Effector CD4-positive, alpha-beta T cell (primary cell): ENCODE results near the gene CHIT1.
"Not testable (repeated sequence)": the region's sequence is repeated elsewhere in the genome, so short reads cannot be mapped to it uniquely, and the experiment has no call there.

Source experiments
- DNase-seq: peaks from one replicate; pipeline ENCODE4 v3.0.0-alpha.2; 2020
- total RNA-seq: gene quantifications from one replicate; lab custom pipeline; 2026; lab: John Stamatoyannopoulos, UW

Gene CHIT1
- total RNA-seq: 0.94 reads per million

GRCh38 chr1:203229471-203230135 lies at the start of gene CHIT1:
TSS of gene CHIT1 (minus strand) at chr1:203229673. CDS start at chr1:203229636, 37 bp downstream.
- no peak for DNase-seq

DNA sequence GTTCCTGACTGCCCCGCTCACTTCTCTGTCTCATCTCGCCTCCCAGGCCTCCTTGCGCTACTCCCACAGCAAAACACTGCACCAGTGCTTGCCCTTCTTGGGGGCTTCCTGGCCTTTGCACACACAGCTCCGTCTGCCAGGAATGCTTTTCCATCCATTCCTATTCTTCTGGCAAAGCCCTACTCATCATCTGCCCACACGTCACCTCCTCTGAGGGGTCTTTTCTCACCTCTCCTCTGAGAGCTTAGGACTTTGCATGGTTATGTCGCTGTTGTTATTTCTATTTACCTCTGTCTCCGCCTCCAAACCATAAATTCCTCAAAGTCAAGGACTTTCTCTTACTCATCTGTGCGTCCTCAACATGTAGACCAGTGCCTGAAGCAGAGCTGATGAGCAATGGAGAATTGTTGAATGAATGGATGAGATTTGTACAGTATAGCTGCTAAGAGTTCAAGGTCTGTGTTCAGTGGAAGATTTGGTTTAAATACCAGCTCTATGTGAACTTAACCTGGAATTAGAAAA lies 49.5 kb upstream of the CHIT1 start:
- DNase-seq: no peak

GRCh38 chr1:203278082-203278884 lies 48.8 kb upstream of the CHIT1 start:
- DNase-seq: peak; percentile 26

- no peak for DNase-seq
Measured at GRCh38 chr1:203276916-203277545, 47.6 kb upstream of the CHIT1 start.

DNA sequence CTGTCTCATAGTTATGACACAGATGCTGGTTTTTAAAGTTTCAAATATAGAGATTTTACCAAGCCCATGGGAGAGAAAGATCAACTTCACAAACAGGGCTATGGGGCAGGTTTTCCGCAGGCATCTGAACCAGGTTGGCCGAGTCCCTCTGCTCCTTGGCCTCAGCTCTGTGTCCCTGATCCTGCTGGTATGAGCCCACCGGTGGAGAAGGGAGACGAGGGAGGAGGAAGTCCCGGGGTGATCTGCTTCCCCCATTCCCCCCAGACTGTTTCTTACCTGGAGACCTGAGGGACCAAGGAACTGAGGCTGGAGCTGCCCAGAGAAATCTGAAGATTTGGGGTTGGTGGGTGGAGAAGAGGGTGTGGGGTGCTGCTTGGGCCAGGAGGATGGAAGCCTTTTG lies 46.9 kb upstream of the CHIT1 start:
- DNase-seq: no peak

DNA sequence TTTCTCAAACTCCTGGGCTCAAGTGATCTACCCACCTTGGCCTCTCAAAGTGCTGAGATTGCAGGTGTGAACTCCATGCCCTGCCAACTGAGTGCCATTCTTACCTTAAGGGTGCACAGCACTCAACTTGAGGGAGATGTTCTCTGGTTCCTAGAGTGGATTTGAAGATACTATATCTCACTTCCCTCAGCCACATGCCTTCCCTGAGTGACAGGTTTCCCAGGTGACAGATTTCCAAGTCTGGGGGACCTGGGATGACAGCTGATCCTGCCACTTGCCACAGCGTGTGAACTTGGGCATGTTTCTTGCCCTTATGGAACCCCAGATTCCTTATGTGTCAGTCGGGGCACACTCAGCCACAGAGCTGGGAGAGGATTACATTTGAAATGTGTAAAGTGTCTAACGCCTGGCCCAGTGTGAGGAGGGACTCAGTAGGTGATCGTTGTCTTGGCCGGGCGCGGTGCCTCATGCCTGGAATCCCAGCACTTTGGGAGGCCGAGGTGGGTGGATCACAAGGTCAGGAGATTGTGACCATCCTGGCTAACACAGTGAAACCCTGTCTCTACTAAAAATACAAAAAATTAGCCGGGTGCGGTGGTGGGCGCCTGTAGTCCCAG lies 46.3 kb upstream of the CHIT1 start:
- DNase-seq: no peak

GRCh38 chr1:203274603-203275381 lies 45.3 kb upstream of the CHIT1 start:
- DNase-seq: no peak

DNA sequence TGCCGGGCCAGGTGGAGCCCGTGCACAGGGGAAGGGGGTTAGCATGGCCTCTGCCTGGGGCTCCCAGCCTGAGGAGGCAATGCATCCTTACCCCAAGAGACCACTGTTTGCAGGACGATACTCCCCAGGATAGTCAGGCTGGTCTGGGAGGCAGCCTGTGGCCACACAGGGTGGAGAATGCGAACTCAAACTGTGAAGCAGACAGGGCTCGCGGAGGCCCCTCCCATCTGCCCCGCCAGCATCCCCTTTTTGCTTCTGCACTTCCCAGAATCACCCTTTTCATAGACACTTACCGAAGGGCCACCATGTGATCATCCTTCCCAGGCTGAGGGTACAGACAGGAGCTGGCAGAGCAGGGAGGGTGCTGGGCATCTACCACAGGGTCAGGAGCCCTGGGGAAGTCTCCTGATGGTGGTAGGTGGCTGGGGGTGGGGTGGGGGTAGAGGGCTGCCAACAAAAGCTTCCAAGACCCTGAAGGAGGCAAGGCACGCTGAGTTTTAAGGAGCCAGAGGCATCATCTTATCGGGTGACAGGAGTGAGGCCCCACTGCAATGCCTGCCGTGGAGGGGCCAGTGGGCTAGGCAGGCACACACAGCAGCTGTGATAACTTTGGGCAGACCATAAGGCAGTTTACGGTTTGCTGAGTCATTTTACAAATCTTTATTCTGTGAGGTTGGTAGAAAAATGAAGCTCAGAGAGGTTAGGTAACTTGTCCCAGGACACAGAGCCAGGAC lies 44.6 kb upstream of the CHIT1 start:
- no peak for DNase-seq

- DNase-seq: peak; percentile 93
Measured at GRCh38 chr1:203273206-203273868, 43.9 kb upstream of the CHIT1 start.

DNA sequence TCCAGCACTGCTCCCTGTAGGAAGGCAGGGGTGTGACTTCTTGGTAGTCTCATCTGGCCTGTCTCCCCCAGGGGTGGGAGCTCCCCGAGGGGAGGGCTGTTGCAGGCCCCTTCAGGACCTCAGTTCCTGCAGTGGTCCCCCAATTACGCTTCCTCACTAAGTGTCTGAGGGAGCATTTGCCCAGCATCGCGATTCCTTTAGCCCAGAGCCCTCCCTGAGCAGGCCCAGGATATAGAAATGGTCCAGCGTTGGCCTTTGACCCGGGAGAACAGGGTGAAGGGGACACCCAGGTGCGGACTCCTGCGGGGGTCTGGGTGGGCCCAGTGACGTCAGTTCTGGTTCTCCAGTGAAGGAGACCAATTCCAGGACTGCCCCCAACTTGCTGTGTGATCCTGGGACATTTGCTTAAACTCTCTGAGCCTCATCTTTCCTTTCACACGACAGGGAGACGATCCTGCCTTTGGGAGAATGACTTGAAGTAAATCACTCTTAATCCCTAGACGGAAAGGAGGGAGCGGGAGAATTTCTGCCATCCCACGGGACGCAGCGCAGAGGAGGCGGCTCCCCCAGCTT lies 43.2 kb upstream of the CHIT1 start:
- no peak for DNase-seq

- no peak for DNase-seq
Measured at GRCh38 chr1:203271962-203272632, 42.6 kb upstream of the CHIT1 start.

DNA sequence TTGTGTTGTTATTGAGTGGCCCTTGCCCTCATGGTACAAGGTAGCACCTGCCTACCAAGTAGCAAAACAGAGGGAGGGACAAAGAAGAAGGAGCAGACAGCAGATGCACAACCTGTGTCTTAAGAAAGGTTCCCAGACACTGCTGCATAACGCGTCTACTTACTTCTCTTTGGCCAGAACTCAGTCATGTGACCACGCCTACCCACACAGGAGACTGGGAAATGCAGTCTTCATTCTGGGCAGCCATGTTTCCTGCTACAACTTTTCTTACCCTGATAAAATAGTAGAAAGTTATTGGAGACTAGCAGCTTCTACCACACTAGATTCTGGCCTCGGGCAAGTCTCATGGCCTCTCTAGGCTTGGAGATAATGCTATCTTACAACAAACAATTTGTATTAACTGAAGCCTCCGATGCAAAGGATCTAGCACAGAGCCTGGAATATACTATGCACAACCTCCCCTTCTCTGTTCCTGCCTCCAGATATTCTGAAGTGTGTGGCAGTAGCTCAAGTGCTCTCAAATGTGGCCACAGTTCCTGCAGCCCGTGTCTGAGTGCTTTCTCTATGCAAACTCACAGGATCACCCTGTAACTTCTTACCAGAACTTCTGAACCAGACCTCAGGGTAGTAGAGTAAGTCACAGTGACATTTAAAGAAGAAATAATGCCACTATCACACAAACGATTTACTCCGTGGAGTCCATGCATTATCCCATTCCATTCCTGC lies 41.7 kb upstream of the CHIT1 start:
- DNase-seq: peak; percentile 70

DNA sequence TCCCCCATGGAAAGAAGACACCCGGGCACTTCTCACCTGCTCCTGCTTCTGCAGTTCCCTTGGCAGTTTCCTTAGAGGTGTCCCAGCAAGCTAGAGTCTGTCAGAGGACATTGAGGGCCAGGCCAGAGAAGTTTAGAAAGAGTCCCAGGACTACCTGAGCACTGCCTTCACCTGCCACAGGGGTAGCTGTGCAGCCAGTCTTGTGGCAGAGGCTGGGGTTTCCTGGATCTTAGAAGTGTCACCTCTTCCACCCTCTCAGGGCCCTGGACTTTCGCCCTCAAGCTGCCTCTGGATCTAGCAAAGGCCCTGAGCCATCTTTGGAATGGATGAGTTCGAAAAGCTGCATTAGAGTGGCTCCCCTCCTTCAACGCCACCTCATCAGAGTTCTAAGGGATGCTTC lies 41.0 kb upstream of the CHIT1 start:
- no peak for DNase-seq

GRCh38 chr1:203269654-203270020 lies 40.2 kb upstream of the CHIT1 start:
- DNase-seq: no peak

GRCh38 chr1:203268901-203269653 lies 39.6 kb upstream of the CHIT1 start:
- DNase-seq: peak; percentile 43

DNA sequence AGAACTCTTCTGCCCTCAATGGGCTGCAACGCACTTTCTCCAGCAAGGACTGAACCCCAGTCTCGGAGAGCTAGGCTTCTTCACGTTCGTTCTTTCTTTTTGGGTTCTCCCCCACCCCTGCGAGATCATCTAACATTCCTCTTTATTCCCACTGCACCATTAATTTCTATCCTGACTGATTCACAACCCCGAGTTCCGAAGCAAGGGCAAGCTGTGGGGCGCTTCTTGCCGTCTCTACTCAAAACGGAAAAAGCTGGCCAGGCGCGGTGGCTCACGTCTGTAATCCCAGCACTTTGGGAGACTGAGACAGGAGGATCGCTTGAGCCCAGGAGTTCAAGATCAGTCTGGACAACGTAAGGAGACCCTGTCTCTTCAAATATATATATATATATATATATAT lies 38.4 kb upstream of the CHIT1 start:
- no peak for DNase-seq

GRCh38 chr1:203267347-203267846 lies 37.9 kb upstream of the CHIT1 start:
- DNase-seq: peak; percentile 83

GRCh38 chr1:203266140-203266539 lies 36.7 kb upstream of the CHIT1 start:
- DNase-seq: not testable (repeated sequence)
